ENCODE data around the gene TMEM269.

- TF ChIP-seq CTCF (conservative IDR thresholded peaks at IDR 0.05; ENCODE audit: low read depth, low read length) (no peak), EZH2 (IDR thresholded peaks at IDR 0.05; ENCODE audit: low read length, unreplicated experiment) (no peak)
Measured at GRCh38 chr1:42769811-42770210, 15.0 kb upstream of the TMEM269 start.
